GM12892 (cell line): ENCODE results near the gene MGAT4A.

Source experiments
- POLR2A ChIP-seq: IDR thresholded peaks from 2 replicates; pipeline ENCODE4 v1.6.1; 2011; ENCODE audit warnings: low read depth, low read length, control low read depth
- POLR2AphosphoS5 ChIP-seq: IDR thresholded peaks from 2 replicates; pipeline ENCODE4 v1.6.1; 2011; ENCODE audit warnings: low read depth, low read length, control low read depth
- TAF1 ChIP-seq: IDR thresholded peaks from 2 replicates; pipeline ENCODE4 v1.6.1; 2011; ENCODE audit warnings: low read depth, mild to moderate bottlenecking, control low read depth, low read length, borderline replicate concordance

- TF ChIP-seq POLR2AphosphoS5 (no peak), POLR2A (no peak), TAF1 (no peak)
Observed at GRCh38 chr2:98691303-98691702, 39.6 kb downstream of the MGAT4A start.
